Prostate gland (tissue), 2 donors: ENCODE data around the gene PDE10A. TPM values are rescaled to one million over a fixed set of nuclear protein-coding genes. Genes with fewer than 3 reads are reported as not detected.

ENCODE experiments used
- DNase-seq: peaks from one replicate; pipeline ENCODE4 v3.0.0-alpha.2; 2019; ENCODE audit warnings: low spot score
- H3K27ac ChIP-seq, 2 donors: fragments of 200-600 bp; sonication (generic); 2 replicates each; pipeline ENCODE4 v1.5.1; 2017 to 2019
- H3K27me3 ChIP-seq: fragments of 200-600 bp; sonication (generic); replicated peaks from 2 replicates; pipeline ENCODE4 v1.5.1; 2019; ENCODE audit not compliant: insufficient read depth
- H3K36me3 ChIP-seq, 2 donors: fragments of 200-600 bp; sonication (generic); 1 replicate in 1 of 2; 2 replicates in 1 of 2; pipeline versions ENCODE4 v1.5.1 to v1.8.1; 2017 to 2019
- H3K4me1 ChIP-seq: fragments of 200-600 bp; sonication (generic); replicated peaks from 2 replicates; pipeline ENCODE4 v1.5.1; 2019
- H3K4me3 ChIP-seq, 2 donors: fragments of 200-600 bp; sonication (generic); 2 replicates each; pipeline ENCODE4 v1.5.1; 2017 to 2019
- H3K9me3 ChIP-seq: fragments of 200-600 bp; sonication (generic); 2 replicates; pipeline ENCODE4 v1.5.1; 2017
- POLR2A ChIP-seq: fragments of 450-650 bp; IDR thresholded peaks from one replicate; pipeline ENCODE4 v1.6.1; 2016; ENCODE audit warnings: antibody characterized with exemption, mild to moderate bottlenecking
- POLR2AphosphoS5 ChIP-seq: sonication (generic); formaldehyde crosslinking; IDR thresholded peaks from one replicate; pipeline ENCODE4 v1.6.1; 2017; ENCODE audit warnings: antibody characterized with exemption
- WGBS: methylation state at CpG from one replicate; pipeline ENCODE4 v1.1.5; 2018; 5-methylcytosine and 5-hydroxymethylcytosine counted together
- intact Hi-C: fragments of 100-400 bp; cut with DNase I; formaldehyde crosslinking; loops from one replicate; pipeline ENCODE4 v1.14.2; 2022
- small RNA-seq, 2 donors: library from RNA; depleted of rRNA; stranded (forward); fragments of <200 nt; gene quantifications; one replicate each; pipeline ENCODE3, GENCODE V24; 2016
- total RNA-seq, 2 donors: library from RNA; depleted of rRNA; stranded (reverse); fragments of >200 nt; gene quantifications; one replicate each; pipeline ENCODE4 v1.1.0, GENCODE V29; 2016
- TF ChIP-seq, protein P1 (sequence below), 4 experiments: fragments of 200-600 bp in 2 of 4; fragments of 450-650 bp in 2 of 4; sonication (generic) in 2 of 4; IDR thresholded peaks; 1 replicate in 3 of 4; 2 replicates in 1 of 4; pipeline ENCODE4 v1.5.1; 2016 to 2019; ENCODE audit warnings: antibody characterized with exemption in 4 of 4, mild to moderate bottlenecking in 2 of 4, moderate library complexity in 2 of 4

The PDE10A gene
- total RNA-seq, 2 donors from 2014 or later, result 9.6 to 13.5 TPM

DNA sequence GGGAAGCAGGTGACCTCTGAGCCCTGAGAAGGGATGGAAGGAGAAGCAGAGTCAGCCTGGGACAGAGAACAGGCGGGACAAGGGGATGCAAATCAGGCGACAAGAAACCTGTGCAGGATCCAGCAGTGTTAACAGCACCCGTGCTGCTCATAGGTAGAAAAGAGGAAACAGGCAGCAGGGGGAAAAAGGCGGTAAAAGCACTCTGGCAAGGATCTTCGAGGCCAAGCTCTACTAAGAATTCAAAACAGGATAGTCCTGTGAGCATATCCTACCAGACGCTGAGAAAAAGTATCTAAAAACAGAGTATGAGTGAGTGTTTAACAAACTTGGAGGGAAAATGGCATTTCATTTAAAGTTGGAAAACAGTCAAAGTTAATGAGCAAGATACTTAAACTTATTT is 370.4 kb downstream of the PDE10A start:
- no peaks in the 10 kb centered on the region for H3K36me3 ChIP-seq
- WGBS, result 84% methylated on average over 6 of the region's 6 CpGs
- no peak for DNase-seq
- H3K4me1 ChIP-seq, result no peaks in the 10 kb centered on the region
- H3K4me3 ChIP-seq, result no peak overlapping the region
- H3K27ac ChIP-seq, result no peak overlapping the region
- intact Hi-C loops, result no loop called here
- H3K27me3 ChIP-seq, result no peaks in the 10 kb centered on the region
- H3K9me3 ChIP-seq, result no peaks in the 10 kb centered on the region
- TF ChIP-seq POLR2AphosphoS5 (no peak), POLR2A (no peak)
- TF ChIP-seq, protein P1, sequence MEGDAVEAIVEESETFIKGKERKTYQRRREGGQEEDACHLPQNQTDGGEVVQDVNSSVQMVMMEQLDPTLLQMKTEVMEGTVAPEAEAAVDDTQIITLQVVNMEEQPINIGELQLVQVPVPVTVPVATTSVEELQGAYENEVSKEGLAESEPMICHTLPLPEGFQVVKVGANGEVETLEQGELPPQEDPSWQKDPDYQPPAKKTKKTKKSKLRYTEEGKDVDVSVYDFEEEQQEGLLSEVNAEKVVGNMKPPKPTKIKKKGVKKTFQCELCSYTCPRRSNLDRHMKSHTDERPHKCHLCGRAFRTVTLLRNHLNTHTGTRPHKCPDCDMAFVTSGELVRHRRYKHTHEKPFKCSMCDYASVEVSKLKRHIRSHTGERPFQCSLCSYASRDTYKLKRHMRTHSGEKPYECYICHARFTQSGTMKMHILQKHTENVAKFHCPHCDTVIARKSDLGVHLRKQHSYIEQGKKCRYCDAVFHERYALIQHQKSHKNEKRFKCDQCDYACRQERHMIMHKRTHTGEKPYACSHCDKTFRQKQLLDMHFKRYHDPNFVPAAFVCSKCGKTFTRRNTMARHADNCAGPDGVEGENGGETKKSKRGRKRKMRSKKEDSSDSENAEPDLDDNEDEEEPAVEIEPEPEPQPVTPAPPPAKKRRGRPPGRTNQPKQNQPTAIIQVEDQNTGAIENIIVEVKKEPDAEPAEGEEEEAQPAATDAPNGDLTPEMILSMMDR (IDR thresholded peaks at IDR 0.05), result no peak

Small RNA genes lying within 50 kb of the gene (small RNA-seq; reads per million reads assigned to genes)
- 1.7 to 7.0 reads per million in 2 donors for gene RNA5SP226
